Measurements from ENCODE around the gene DPH7.
A peak's percentile ranks its signal among the peaks of the same experiment; 100 is the strongest.
"Not testable (repeated sequence)": the region's sequence is repeated elsewhere in the genome, so short reads cannot be mapped to it uniquely, and the experiment has no call there.

The DPH7 gene

DNA sequence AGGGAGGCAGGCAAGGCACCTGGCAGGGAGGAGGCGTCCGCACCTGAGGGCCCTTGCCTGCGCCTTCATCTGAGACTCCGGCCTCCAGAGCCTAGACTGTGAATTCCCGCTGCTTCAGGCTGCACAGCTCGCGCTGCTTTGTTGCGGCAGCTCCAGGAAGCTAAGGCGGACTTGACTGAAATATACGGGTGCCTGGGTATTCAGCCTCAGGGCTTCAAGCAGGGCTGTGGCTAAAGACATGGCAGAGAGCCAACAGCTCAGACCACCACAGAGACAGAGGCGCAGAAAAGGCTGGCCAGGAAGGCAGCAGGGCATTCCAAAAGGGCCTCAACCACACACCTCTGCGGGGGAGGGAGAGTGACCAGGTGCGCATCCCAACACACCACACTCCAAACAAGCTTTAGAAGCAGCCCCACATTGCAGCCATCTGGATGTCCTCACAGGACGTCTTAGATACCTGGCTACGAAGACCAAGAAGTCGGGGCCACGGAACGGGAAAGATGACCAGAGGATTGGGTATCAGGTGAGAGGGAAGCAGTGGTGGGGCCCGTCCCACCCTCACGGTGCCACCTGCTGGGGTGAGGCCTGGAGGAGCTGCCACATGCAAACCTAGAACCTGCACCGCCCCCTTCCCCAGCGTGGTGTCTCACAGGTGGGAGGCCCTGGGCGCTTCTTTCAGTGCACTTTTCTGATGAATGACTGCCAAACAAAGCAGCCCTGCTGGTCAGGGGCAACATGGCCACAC, 1.7 kb upstream of the DPH7 start:
- DNase-seq (ENCODE audit: low spot score), result no peak
- H3K27ac ChIP-seq, result no peak overlapping the region
- no peak overlapping the region for H3K4me3 ChIP-seq
- TF ChIP-seq, protein P1, sequence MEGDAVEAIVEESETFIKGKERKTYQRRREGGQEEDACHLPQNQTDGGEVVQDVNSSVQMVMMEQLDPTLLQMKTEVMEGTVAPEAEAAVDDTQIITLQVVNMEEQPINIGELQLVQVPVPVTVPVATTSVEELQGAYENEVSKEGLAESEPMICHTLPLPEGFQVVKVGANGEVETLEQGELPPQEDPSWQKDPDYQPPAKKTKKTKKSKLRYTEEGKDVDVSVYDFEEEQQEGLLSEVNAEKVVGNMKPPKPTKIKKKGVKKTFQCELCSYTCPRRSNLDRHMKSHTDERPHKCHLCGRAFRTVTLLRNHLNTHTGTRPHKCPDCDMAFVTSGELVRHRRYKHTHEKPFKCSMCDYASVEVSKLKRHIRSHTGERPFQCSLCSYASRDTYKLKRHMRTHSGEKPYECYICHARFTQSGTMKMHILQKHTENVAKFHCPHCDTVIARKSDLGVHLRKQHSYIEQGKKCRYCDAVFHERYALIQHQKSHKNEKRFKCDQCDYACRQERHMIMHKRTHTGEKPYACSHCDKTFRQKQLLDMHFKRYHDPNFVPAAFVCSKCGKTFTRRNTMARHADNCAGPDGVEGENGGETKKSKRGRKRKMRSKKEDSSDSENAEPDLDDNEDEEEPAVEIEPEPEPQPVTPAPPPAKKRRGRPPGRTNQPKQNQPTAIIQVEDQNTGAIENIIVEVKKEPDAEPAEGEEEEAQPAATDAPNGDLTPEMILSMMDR (IDR thresholded peaks at IDR 0.05), result no peak

DNA sequence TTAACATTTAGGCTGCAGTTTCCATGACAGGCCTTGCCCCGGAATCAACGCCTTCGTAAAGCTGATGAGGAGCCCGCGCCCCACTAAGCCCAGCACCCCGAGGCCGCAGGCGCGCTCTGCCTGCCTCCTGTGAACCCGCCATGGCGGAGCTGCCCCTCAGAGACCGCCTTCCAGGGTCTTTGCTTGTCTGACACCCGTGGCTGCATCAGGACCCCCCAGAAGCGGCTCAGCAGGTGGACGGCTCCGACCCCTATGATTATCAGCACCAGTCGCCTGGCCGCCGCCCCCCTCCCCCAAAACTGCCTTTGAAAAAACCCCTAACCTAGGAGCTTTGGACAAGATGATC, 507 bp upstream of the DPH7 start:
- Histone ChIP-seq H3K27ac (peak overlapping the region in 1 of 2 donors; percentile 92), H3K4me3 (peak overlapping the region; percentile 98)
- TF ChIP-seq, protein P1 (IDR thresholded peaks at IDR 0.05), result no peak
- no peak for DNase-seq (ENCODE audit: low spot score)

DNA sequence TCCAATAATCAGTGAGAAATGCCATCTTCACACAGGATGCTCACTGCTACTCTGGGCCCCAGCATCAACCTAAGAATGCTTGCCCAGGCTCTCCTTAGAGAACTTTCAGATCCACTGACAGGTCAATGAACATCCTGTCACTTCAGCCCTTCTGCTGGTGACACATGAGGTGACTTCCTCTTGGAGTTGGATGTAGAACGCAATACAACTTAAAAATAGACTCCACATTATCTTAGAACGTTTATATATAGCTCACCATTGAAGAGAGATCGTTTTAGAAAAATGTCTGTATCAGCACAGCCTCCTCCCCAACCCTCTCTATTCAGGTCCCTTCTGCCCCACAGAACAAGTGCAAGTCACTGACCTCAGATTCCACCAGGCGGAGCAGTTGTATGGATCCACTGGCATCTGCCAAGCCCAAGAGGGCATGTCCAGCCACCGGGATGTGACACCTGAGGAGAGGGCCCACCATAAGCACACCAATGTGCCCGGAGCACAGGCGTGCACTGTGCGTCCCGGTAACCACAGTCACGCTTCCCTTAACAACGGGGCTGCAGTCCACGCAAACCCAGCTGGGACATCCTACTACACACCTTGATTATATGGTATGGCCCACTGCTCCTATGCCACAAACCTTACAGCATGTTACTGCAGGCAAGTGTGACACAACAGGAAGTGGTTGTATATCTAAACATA, 2.9 kb downstream of the DPH7 start:
- Histone ChIP-seq H3K4me3 (no peak overlapping the region), H3K27ac (no peak overlapping the region)
- no peak for DNase-seq (ENCODE audit: low spot score)
- TF ChIP-seq, protein P1 (IDR thresholded peaks at IDR 0.05), result no peak

DNA sequence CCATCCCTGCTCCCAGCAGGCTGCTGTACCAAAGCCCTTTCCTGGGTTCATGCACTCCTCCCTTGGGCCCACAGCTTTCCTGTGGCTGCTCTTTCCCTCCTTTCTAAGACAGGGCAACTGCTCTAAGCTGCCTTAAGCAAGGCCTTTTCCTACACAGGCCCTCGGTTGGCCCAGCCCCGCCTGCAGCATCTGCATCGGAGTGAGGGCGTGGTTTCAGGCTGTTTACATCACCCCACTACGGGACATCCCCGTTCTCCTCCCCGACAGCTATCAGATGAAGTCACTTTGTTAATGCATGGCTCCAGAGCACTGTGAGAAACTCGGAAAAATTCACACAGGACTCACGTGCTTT, 3.4 kb downstream of the DPH7 start:
- TF ChIP-seq, protein P1 (IDR thresholded peaks at IDR 0.05), result no peak
- H3K27ac ChIP-seq, result no peak overlapping the region
- H3K4me3 ChIP-seq, result no peak overlapping the region
- no peak for DNase-seq (ENCODE audit: low spot score)

DNA sequence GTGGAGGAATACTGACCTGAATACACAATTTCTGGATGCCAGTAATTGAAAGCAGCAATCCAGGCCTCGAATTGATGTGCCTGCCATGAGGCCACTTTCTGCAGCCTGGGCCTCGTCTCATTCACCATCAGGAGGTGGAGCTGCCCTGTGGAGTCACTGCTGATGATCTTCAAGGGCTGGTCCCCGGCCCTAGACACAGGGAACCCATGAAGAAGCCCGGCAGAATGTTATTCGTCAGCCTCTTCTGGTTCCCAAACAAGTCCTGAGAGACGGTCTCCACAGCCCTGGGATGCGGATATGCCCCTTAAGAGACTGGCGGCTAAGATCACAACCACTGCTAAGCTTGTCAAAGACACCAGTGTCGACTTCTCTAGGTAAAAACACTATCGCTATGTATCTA, 4.5 kb downstream of the DPH7 start:
- DNase-seq (ENCODE audit: low spot score), result no peak
- H3K27ac ChIP-seq, result no peak overlapping the region
- H3K4me3 ChIP-seq, result no peak overlapping the region
- TF ChIP-seq, protein P1 (IDR thresholded peaks at IDR 0.05), result no peak

DNA sequence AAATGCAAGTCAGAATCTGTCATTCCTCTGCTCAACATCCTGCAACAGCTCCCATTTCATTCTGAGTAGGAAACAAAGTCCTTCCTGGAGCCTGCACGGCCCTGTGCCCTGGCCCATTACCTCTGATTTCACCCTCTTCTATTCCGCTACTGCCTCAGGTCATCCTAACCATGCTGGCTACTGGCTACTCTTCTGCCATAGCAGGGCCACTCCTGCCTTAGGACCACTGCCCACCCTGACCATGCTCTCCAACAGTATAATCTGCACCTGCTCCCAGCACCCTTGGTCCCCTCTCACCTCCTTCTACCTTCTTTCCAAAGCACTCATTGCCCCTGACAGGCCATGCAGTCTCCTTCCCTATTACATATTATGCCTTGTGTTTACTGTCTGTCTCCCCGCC, 8.2 kb downstream of the DPH7 start:
- DNase-seq (ENCODE audit: low spot score), result no peak
- Histone ChIP-seq H3K27ac (no peak overlapping the region), H3K4me3 (no peak overlapping the region)
- TF ChIP-seq, protein P1 (IDR thresholded peaks at IDR 0.05), result no peak

DNA sequence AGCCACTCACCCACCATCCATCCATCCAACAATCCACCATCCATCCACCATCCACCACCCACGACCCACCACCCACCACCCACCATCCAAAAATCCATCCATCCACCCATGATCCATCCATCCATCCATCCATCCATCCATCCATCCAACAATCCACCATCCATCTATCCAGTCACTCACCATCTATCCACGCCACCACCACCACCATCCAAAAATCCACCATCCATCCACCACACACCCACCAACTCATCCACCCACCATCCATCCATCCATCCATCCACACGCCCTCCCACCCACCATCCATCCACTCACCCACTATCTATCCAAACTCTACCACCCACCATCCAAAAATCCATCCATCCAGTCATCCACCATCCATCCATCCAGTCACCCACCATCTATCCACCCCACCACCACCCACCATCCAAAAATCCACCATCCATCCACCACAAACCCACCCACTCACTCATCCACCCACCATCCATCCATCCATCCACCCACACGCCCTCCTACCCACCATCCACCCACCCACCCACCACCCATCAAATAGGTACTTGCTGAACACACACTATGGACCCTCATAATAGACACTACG, 9.0 kb downstream of the DPH7 start:
- no peak for DNase-seq (ENCODE audit: low spot score)
- Histone ChIP-seq H3K27ac (no peak overlapping the region), H3K4me3 (no peak overlapping the region)
- TF ChIP-seq, protein P1 (IDR thresholded peaks at IDR 0.05), result no peak

DNA sequence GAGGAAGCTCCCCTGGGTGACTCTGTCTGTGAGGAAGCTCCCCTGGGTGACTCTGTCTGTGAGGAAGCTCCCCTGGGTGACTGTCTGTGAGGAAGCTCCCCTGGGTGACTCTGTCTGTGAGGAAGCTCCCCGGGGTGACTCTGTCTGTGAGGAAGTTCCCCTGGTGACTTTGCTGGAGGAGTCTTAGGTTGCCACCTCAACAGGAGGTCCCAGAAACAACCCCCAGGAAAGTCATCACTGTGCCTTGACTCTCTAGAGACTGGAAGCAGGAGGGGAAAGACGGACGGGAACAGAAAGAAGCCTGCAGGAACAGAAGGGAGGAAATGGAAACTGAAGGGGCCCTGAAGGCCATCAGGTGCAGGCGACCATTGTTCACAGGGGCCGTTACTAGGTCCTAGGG, 10.3 kb downstream of the DPH7 start:
- DNase-seq (ENCODE audit: low spot score); H3K4me3 ChIP-seq; H3K27ac ChIP-seq: not testable (repeated sequence)

Data from coronary artery (tissue), 2 donors.